ENCODE results near the gene FASLG. TPM values are rescaled to one million over a fixed set of nuclear protein-coding genes. Genes with fewer than 3 reads are reported as not detected.

FASLG gene
- total RNA-seq, 4 donors from 2014 or later = not detected

DNA sequence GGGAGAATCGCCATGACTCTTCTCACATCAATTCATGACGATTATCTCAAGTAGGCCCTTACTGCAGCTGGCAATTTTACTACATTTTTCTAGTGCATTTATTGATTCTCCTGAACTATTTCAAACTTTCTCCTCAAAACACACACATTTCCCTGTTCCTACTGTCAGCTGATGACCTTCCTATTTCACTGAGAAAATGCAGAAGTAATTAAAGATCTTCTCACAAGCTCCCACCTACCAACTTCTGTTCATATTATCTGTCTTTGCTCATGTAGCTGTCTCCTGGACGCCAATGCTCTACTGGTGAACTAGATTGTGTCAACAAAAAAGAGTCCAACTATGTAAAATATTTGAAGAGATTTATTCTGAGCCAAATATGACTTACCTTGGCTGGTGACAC, 36.4 kb upstream of the FASLG start:
- intact Hi-C loops (cut with DNase I; ENCODE audit: low total_unique reads) = no loop called here
- no peak for DNase-seq (ENCODE audit: low spot score in 2 of 2)
- H3K4me3 ChIP-seq (ENCODE audit: low read depth, poor library complexity, severe bottlenecking) = no peak overlapping the region
- TF ChIP-seq, protein P1, sequence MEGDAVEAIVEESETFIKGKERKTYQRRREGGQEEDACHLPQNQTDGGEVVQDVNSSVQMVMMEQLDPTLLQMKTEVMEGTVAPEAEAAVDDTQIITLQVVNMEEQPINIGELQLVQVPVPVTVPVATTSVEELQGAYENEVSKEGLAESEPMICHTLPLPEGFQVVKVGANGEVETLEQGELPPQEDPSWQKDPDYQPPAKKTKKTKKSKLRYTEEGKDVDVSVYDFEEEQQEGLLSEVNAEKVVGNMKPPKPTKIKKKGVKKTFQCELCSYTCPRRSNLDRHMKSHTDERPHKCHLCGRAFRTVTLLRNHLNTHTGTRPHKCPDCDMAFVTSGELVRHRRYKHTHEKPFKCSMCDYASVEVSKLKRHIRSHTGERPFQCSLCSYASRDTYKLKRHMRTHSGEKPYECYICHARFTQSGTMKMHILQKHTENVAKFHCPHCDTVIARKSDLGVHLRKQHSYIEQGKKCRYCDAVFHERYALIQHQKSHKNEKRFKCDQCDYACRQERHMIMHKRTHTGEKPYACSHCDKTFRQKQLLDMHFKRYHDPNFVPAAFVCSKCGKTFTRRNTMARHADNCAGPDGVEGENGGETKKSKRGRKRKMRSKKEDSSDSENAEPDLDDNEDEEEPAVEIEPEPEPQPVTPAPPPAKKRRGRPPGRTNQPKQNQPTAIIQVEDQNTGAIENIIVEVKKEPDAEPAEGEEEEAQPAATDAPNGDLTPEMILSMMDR (IDR thresholded peaks at IDR 0.05) = no peak
- TF ChIP-seq POLR2A (IDR thresholded peaks at IDR 0.05) = no peak
- 86 to 92% methylated on average over 3 of the region's 3 CpGs for WGBS, 2 donors

DNA sequence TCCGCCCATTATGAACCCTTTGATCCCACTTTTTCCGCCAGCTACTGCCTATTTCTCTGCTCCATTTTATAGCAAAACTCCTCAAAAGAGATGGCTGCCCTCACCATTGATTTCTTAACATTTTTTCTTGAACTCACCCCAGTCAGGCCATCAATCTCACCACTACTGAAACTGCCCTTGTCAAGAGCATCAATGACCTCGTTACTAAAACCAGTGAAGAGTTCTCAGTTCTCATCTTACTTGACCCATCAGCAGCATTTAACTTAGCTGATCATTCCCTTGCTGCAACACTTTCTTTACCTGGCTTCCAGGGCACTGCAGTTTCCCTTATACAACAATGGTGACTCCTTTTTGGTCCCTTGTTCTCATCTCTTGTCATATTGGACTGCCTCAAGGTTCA, 35.2 kb upstream of the FASLG start:
- TF ChIP-seq, protein P1 (IDR thresholded peaks at IDR 0.05) = no peak
- no peak for TF ChIP-seq POLR2A (IDR thresholded peaks at IDR 0.05)
- WGBS, 2 donors = 76 to 81% methylated on average over 3 of the region's 3 CpGs
- no peak for DNase-seq (ENCODE audit: low spot score in 2 of 2)
- intact Hi-C loops (cut with DNase I; ENCODE audit: low total_unique reads) = no loop called here
- no peak overlapping the region for H3K4me3 ChIP-seq (ENCODE audit: low read depth, poor library complexity, severe bottlenecking)

DNA sequence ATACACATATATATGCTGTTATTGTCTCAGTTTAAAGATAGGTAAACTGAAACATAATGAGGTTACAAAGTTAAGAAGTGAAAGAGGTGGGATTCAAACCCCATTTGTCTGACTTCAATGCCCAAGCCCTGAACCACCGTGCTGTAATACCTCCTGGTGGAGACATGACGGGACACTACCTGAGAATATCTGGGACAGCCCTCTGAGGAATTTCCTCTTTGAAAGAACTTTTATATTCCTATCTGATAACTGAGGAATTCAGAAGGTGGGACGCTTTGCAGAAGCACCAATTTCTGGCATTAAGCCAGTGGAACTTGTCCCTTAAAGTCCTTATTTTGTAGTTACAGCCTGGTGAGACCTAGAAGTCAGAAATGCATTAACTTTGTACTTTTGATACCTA, 32.1 kb upstream of the FASLG start:
- no peak for DNase-seq (ENCODE audit: low spot score in 2 of 2)
- no peak overlapping the region for H3K4me3 ChIP-seq (ENCODE audit: low read depth, poor library complexity, severe bottlenecking)
- intact Hi-C loops (cut with DNase I; ENCODE audit: low total_unique reads) = no loop called here
- TF ChIP-seq, protein P1 (IDR thresholded peaks at IDR 0.05) = no peak
- no peak for TF ChIP-seq POLR2A (IDR thresholded peaks at IDR 0.05)
- WGBS, 2 donors = 51 to 65% methylated on average over 3 of the region's 3 CpGs

DNA sequence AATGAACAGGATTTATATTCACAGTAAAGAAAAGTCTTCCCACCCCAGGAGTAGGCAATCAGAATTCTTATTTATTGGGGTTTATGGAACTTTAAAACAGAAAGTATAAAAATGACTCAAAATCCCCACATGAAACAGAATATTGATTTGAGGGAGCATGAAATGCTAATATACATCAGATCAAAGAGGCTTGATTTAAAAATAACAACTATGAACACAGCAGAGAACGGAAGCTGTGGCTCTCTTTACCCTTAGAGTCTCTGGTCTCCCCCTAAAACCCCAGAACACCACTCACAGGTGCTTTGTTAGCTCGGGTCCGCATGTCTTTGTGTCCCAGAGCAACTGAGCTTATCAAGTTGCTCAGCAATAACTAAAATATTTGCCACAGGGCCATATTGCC, 31.2 kb upstream of the FASLG start:
- TF ChIP-seq POLR2A (IDR thresholded peaks at IDR 0.05) = no peak
- TF ChIP-seq, protein P1 (IDR thresholded peaks at IDR 0.05) = no peak
- H3K4me3 ChIP-seq (ENCODE audit: low read depth, poor library complexity, severe bottlenecking) = no peak overlapping the region
- 80 to 89% methylated on average over 3 of the region's 3 CpGs for WGBS, 2 donors
- intact Hi-C loops (cut with DNase I; ENCODE audit: low total_unique reads) = no loop called here
- DNase-seq (ENCODE audit: low spot score in 2 of 2) = no peak

DNA sequence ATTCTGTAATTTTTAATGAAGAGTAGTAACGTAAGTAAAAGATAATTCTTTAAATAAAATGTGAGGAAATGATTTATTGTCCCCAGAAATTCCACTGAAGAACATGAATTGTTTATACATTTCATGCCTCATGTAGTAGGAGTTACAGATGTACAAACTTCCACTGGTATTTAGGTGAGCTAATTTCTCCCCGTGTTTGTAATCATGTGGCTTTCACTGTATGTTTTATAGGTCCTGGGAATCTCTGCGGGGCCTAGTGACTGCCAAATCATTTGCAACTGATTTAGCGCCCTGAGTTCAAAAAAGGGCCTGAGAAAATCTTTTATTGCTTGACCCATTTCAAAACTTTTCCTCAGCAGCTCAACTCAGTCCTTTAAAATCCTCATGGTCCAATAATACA, 30.5 kb upstream of the FASLG start:
- no peak for TF ChIP-seq POLR2A (IDR thresholded peaks at IDR 0.05)
- TF ChIP-seq, protein P1 (IDR thresholded peaks at IDR 0.05) = no peak
- no peak for DNase-seq (ENCODE audit: low spot score in 2 of 2)
- intact Hi-C loops (cut with DNase I; ENCODE audit: low total_unique reads) = no loop called here
- no peak overlapping the region for H3K4me3 ChIP-seq (ENCODE audit: low read depth, poor library complexity, severe bottlenecking)
- WGBS, 2 donors = 63 to 75% methylated on average over 4 of the region's 4 CpGs

DNA sequence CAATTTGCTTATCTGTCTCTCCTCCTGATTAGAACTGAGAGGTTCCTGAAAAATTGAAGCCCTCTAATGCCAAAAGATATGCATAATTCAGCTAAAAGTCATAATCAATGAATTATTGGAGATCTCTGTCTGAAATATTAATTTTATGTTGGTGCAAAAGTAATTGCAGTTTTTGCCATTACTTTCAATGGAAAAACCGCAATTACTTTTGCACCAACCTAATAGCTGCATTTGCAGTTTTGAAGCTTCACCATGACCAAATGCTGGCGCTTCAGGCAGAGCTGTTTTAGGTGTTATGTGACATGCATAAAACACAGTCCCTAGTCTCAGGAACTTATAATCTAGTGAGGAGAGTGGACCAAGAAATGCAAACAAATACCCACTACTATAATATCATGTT, 29.7 kb upstream of the FASLG start:
- intact Hi-C loops (cut with DNase I; ENCODE audit: low total_unique reads) = no loop called here
- no peak for TF ChIP-seq POLR2A (IDR thresholded peaks at IDR 0.05)
- TF ChIP-seq, protein P1 (IDR thresholded peaks at IDR 0.05) = no peak
- H3K4me3 ChIP-seq (ENCODE audit: low read depth, poor library complexity, severe bottlenecking) = no peak overlapping the region
- 89 to 91% methylated on average over 2 of the region's 2 CpGs for WGBS, 2 donors
- no peak for DNase-seq (ENCODE audit: low spot score in 2 of 2)

Data from lower leg skin (tissue), 4 donors.